Measurements from ENCODE around the gene ERICH4.
"Not testable (repeated sequence)": the region's sequence is repeated elsewhere in the genome, so short reads cannot be mapped to it uniquely, and the experiment has no call there.

ERICH4 gene, protein sequence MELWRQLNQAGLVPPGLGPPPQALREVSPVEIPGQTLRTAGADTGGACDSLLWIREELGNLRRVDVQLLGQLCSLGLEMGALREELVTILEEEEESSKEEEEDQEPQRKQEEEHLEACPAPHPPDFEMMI

DNA sequence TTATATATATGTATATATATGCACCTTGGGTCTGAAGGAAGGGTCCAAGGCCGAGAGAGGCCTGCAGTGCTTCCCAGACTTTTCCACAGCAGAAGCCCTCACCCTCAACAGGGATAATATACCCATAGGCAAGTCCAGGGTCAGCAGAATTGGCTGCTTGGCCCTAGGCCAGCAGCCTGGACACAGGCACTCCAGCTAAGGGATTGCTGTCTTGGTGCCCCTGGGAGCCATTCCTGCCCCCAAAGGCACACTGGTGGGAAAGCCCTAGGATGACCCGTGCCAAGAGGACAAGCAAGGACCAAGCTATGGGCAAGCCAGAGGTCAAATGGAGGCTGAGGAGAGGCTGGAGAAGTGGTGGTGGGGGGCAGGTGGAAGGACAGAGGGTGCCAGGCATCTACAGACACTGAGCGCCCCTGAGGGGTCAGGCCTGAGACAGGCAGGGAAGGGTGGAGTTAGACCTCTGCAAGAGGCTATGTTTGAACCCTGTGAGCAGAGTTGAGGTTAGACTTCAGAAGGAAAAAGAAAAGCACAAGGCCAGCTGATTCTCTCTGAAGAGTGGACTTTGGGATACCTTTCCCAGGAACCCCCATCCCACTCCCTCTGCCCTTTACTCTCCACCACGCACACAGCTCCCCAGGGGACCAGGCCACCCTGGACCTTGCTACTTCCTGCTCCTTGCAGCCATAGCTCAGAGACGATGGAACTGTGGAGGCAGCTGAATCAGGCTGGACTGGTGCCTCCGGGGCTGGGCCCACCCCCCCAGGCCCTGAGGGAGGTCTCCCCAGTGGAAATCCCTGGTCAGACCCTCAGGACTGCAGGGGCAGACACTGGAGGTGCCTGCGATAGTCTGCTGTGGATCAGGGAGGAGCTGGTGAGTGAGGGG, at the start of gene ERICH4:
Gene ERICH4 (plus strand): TSS at position 684 of the 883 bp plus-strand sequence. CDS start 14 bp downstream, at position 698.
- no peak for DNase-seq (ENCODE audit: low read depth in 2 of 3, low spot score in 1 of 3)

DNA sequence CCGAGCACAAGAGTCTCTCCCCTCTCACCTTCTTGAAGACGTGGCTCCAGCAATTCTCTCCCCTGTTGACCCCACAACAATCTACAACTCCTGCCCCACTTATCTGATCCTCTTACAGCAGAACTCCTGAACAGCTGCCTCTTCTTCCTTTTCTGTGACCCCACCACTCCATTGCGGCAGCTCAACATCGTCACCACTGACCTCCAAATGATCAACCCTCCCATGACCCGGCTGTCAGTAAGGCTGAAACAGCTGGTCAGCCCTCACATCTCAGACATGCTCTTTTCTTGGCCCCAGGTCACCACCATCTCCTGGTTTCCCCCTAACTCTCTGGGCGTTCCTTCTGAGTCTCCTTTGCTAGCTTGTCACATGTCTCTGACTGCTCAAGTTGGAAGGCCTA, 47.6 kb upstream of the ERICH4 start:
- DNase-seq (ENCODE audit: low read depth in 2 of 3, low spot score in 1 of 3): no peak

DNA sequence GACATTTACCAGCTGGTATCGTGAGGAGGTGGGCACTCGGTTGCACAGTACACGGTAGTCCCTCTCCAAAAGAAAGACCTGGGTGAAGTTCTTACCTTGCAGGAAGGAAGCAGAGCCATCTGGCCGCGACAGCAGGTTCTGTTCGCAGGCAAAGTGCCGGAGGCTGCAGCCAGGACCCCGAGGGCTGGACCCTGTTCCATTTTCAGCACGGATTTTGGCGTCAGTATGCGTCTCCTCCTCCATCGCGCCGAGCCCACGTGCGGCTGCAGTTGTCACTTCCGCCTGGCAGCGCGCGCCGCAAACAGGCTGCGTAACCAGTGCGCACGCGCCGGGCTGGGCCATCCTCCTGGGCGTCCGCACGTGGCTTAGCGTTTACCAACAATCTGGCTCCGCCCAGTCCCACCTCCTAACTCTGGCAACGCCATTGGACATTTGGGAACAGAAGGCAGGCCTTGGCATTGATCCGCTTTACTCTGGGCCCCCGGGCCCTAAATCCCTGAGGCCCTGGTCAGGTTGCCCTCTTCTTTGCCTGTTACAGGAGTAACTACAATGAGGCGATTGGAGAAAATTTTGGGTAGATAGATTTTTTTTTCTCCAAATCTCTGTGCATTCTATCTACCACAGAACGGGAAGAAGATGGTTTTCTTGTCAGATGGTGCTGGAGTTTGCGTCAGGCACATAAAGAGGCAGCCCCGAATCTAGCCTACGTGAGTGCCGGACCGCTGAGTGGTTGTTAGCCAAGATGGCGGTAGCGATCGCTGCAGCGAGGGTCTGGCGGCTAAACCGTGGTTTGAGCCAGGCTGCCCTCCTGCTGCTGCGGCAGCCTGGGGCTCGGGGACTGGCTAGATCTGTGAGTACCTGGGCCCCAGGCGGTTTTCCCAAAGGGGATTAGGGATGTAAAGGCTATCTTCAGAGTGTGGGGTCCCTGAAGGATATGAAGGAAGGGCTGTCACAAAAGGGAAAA, 45.6 kb upstream of the ERICH4 start, which contains the start of the genes BCKDHA and EXOSC5:
Gene BCKDHA (plus strand): TSS at position 733 of the 964 bp plus-strand sequence. CDS start 10 bp downstream, at position 743.
Gene EXOSC5 (minus strand): TSS at position 274 of the 964 bp plus-strand sequence. CDS start 31 bp downstream, at position 243.
- peak; percentile 96 to 99 (median 99) for DNase-seq (ENCODE audit: low read depth in 2 of 3, low spot score in 1 of 3)

DNA sequence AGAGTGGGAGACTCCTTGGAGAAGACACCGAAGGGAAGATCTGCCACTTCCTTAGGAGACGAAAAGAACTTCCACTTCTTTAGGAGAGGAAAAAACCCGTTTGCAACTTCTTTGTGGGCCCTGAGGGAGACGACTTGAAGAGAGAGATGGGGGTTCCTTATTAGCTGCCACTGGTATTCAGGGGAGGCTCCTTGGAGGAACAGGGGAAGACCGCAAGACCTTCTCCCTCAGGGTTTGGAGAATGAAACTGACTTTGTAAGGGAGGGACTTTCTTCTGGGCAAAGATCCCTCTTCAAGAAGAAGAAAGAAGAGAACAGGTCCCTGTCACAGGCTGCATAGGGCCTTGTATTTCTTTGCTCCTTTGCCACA, 44.9 kb upstream of the ERICH4 start:
- no peak for DNase-seq (ENCODE audit: low read depth in 2 of 3, low spot score in 1 of 3)

DNA sequence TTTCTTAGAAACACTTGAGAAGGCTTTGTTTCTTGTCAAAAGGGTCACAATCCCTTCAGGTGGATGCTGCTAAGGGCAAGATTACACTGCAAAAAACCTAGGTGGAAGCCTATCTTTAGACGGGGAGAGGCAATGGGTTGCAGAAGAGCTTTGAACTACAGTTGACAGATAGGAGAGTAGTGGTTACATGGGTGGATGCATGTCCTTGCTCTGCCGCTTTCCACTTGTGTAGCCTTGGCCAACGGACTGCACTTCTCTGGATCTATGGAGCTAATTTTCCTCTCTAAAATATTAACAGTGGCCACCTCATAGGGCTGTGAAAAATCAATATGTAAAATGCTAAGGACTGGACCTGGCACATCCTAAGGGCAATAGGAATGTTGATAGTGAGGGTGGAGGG, 44.4 kb upstream of the ERICH4 start:
- no peak for DNase-seq (ENCODE audit: low read depth in 2 of 3, low spot score in 1 of 3)

DNA sequence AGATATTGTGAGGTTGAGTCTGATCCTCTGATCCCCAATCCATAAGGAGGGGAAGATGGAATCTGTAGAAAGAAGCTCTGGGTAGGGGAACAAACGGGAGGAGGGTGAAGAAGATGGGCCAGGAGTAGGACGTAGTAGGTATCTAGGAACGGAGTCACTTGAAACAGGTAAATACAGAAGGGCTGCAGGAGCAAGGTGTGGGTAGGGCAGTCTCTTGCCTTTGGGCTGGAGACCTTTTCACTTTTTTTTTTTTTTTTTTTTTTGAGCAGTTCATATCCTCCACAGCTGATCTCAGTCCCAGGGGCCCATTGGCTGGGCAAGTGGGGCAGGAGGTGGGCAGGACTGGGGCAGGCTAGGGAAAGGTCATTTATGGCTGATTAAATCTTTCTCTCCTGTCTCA, 43.9 kb upstream of the ERICH4 start:
- DNase-seq (ENCODE audit: low read depth in 2 of 3, low spot score in 1 of 3): no peak

DNA sequence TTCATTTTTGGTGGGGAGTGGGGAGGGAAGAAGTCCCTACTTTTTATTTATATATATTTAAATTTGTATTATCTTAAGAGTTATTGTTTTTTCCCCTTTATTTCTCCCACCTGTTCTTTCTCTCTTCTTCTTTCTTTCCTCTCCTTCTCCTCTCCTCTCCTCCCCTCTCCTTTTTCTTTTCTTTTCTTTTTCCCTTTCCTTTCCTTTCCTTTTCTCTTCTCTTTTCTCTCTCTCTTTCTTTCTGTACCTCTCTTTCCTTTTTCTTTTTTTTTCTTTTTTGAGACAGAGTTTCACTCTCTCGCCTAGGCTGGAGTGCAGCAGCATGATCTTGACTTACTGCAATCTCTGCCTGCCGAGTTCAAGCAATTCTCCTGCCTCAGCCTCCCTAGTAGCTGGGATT, 43.4 kb upstream of the ERICH4 start:
- no peak for DNase-seq (ENCODE audit: low read depth in 2 of 3, low spot score in 1 of 3)

DNA sequence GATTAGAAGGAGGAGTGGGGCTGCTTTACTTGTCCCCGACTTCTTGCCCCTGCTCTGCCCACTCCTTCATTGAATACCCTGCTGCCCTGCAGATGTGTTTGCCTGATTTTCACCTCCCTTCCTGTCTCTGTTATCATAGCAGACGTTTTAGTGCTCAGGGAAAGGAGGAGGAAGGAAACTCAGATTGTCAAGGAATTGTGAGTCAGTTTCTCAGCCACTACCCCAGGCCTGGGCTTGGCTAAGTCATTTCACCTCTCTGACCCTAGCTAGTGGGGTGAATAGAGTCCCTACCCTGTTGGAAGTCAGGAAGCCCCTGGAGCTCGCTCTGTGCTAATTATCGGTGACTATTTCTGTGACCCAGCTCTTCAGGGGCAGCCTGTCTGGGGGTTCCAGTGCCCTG, 41.5 kb upstream of the ERICH4 start:
- no peak for DNase-seq (ENCODE audit: low read depth in 2 of 3, low spot score in 1 of 3)

DNA sequence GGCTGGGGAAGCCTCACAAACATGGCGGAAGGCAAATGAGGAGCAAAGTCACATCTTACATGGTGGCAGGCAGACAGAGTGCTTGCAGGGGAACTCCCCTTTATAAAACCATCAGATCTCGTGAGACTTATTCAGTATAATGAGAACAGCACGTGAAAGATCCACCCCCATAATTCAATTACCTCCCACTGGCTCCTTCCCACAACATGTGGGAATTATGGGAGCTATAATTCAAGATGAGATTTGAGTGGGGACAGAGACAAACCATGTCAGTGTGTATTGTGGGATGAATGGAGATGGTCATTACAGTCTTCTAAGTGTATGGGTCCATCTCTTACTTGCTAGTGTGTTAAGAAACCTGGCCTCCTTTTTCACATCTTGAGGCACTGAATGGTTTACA, 40.9 kb upstream of the ERICH4 start:
- DNase-seq (ENCODE audit: low read depth in 2 of 3, low spot score in 1 of 3): no peak

DNA sequence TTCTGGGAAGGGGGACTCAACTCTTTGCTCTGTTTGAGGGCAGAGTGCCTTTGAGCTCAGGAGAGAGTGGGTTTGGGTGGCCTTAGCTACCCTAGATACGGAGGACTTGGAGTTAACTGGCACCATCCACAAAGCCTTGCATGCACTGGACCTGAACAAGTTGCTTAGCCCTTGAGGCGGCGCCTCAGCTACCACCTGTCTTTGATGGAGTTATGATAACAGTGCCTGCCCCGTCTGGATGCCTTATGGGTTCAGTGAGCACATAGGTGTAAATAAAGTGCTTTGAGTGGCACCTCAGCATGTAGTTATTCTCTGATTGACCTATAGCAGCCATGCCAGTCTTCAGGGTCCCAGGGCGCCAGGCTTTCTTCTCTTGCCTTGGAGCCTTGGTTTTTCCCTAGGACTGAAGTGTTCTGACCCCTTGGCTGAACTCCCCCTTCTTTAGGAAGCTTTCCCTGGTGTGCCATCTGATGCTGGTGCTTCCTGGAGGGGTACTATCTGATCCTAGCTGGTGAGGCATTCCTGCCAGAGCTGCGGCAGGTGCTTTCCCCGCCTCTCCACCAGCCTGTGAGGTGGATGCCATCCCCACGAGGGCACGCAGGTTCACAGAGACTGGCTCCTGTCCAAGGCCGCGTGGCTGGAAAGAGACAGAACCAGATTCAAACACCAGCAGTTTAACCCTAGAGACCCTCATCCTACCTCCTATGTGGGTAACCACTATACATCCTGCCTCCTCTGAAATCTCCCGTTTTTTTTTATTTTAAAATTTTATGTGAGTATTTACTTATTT, 39.6 kb upstream of the ERICH4 start:
- no peak for DNase-seq (ENCODE audit: low read depth in 2 of 3, low spot score in 1 of 3)

DNA sequence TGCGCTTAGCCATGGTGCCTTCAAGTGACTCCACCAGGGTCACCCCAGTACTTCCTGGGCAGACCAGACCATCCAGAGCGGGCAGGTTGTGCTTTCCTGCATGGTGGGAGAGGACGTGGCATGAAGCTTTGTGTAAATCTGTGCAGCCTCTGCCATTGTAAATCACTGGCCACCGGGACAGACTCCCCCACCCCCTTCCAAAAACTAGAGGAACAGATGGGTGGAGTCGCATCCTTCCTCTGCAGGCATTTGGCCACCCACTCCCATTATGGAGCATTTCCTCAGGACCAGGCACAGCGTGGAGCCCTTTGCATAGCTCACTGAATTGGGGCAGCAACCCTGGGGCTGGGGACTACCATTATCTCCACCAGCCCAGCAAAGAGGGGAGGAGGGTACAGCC, 37.2 kb upstream of the ERICH4 start:
- DNase-seq (ENCODE audit: low read depth in 2 of 3, low spot score in 1 of 3): no peak

DNA sequence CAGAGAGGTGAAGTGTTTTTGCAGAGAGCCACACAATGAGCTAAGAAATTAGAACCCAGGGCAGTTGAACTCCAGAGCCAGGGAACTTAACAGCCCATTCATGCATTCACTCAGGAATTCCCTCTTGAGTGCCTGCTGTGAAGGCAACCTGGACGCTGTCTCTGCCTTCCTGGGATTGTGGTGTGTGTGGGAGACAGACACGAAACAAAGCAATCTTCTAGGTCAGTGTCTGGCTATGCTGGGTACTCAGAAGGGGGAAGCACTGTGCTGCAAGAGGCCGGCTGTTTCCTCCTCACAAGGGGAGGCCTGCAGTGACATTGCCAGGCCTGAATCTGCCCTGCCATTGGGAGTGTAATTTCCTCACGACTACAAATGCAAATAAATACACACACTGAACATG, 35.7 kb upstream of the ERICH4 start:
- no peak for DNase-seq (ENCODE audit: low read depth in 2 of 3, low spot score in 1 of 3)

DNA sequence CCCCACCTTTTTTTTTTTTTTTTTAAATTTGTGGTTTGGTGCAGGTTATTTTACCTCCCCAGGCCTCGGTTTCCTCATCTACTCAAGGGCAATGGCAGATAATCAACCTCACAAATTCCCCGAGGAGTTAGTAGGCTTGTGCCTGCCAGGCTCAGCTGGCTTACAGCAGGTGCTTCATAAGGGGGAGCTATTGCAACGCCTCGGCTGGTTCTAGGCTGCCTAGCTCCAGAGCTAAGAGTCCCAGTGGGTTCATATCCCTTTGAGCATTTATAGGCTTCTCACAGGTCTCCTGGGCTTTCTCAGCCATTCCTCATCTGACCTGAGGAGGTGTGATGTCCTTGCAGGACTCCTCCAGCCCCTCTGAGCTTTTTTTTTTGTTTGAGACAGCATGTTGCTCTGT, 34.7 kb upstream of the ERICH4 start:
- no peak for DNase-seq (ENCODE audit: low read depth in 2 of 3, low spot score in 1 of 3)

DNA sequence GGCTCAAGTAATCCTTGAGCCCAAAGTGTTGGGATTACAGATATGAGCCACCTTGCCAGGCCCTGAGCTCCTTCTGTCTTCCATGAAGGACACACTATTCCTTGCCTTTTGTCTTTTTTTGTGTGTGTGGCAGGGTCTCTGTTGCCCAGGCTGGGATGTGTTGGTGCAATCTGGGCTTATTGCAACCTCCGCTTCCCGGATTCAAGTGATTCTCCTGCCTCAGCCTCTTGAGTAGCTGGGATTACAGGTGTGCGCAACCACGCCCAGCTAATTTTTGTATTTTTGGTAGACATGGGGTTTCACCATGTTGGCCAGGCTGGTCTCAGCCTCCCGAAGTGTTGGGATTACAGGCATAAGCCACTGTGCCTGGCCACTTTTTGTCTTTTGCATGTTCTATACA, 34.1 kb upstream of the ERICH4 start:
- DNase-seq (ENCODE audit: low read depth in 2 of 3, low spot score in 1 of 3): not testable (repeated sequence)

DNA sequence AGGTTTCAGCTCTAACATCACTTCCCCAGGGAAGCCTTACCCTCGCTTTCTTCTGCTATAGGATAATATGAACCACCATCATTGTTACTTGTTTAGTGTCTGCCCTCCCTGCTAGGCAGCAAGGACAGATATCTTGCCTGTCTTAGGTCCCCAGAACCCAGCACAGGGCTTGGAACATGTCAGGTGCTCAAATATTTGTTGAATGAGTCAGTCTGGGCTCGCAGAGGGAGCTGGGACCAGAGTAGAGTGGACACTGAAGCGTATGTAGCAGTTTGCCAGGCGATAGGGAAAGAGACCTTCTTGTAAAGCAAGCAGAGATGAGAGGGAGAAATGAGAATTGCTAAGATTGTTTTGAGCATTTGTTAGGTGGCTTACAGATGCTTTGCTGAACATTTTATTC, 33.7 kb upstream of the ERICH4 start:
- DNase-seq (ENCODE audit: low read depth in 2 of 3, low spot score in 1 of 3): no peak

DNA sequence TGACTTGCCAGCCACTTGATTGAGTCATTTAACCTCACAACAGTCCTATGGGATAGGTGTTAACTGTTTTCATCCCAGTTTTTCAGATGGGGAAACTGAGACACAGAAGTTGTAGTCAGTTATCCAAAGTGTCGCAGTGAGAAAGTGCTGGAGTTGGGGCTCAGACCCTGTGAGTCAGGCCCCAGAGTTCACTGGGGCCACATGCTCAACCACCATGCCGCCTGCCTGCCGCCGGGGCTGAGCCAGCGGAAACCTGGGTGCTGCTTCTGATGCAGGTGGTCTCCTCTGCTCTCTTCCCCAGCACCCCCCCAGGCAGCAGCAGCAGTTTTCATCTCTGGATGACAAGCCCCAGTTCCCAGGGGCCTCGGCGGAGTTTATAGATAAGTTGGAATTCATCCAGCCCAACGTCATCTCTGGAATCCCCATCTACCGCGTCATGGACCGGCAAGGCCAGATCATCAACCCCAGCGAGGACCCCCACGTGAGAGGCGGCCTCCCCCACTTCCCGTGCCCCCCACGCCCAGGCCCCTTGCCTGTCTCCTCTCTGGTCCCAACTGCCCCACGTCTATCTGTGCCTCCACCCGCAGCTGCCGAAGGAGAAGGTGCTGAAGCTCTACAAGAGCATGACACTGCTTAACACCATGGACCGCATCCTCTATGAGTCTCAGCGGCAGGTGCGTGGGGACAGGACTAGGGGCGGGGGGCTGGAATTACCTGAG, 32.5 kb upstream of the ERICH4 start:
- DNase-seq (ENCODE audit: low read depth in 2 of 3, low spot score in 1 of 3): no peak

DNA sequence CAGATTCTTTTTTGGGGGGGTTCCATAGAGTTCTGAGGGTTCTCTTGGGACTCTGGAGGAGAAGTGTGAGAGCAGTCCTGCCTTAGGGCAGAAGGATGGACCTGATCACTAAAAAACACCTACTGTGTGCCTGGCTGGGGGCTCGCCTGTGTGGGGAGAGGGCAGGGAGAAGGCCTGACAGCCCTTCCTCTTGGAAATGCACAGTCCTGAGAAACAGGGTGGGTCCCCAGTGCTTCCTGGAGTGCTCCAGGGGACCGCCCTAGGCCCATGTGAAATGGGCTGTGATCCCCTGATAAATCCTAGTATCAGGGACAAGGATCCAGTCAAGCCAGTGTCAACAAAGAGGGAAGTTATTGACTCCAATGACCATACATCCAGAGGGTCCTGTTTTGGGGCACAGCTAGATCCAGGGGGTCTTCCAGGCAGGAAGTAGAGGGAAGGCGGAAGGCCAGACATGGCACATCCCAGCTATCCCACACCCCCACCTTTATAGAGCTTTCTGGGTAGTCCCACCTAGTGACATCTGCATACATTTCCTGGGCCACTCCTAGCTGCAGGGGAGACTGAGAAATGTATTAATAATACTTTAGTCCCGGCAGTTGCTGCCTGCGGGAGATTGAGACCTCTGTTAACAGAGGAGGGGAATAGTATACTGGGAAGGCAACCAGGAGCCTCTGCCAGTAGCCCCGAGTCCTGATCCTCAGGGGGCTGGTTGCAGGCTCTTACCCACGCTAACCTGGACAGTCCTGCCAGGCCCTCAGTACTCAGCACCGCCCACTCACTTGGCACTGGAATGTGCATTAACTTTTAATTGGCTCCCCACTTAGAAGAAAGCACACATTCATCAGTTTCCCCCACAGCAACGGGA, 31.6 kb upstream of the ERICH4 start:
- no peak for DNase-seq (ENCODE audit: low read depth in 2 of 3, low spot score in 1 of 3)

DNA sequence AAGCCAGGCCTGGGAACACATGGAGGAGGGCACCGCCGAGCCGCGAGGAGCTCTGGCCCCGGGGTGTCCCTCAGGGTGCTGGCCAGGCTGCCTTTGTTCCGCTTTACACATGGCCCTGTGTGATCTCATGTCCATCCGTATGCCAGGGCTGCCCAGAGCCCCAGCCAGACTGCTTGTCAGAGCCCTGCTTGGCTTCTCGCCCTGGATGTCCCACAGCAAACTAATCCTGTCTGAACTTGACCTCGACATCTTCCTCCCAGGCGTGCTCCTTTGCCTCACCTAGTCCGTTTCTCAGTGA, 31.0 kb upstream of the ERICH4 start:
- no peak for DNase-seq (ENCODE audit: low read depth in 2 of 3, low spot score in 1 of 3)

DNA sequence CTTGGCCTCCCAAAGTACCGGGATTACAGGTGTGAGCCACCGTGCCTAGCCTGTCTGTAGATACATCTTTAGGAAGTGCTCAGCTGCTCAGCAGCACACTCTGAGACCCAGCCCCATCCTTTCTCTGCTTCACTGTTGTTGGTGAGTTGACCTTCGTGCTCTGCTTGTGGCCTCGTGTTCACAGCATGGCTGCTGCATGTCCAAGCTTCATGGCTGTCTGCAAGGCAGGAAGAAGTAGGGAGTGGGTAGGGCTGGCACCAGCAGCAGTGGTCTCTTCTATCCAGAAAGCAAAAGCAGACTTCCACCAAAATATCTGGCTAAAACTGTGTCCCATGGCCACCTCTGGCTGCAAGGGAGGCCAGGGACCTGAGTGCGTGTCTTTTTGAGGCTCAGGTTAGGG, 30.0 kb upstream of the ERICH4 start:
- no peak for DNase-seq (ENCODE audit: low read depth in 2 of 3, low spot score in 1 of 3)
